BE2C (cell line): ENCODE data around the gene BICRA.

ENCODE experiments used
- DNase-seq: peaks from one replicate; pipeline ENCODE4 v3.0.0-alpha.2; 2020
- H3K27me3 ChIP-seq: fragments of 250-450 bp; sonication (Bioruptor Pico); 2 replicates; pipeline ENCODE4 v1.5.1; 2020; ENCODE audit warnings: mild to moderate bottlenecking
- H3K36me3 ChIP-seq: fragments of 250-450 bp; sonication (Bioruptor Pico); 2 replicates; pipeline ENCODE4 v1.5.1; 2020; ENCODE audit warnings: mild to moderate bottlenecking
- H3K4me1 ChIP-seq: fragments of 250-450 bp; sonication (Bioruptor Pico); 2 replicates; pipeline ENCODE4 v1.5.1; 2020
- H3K4me3 ChIP-seq: 2 replicates; pipeline ENCODE4 v1.5.1; 2011; ENCODE audit warnings: low read depth, low read length
- H3K9me3 ChIP-seq: fragments of 250-450 bp; sonication (Bioruptor Pico); 2 replicates; pipeline ENCODE4 v1.5.1; 2020
- CTCF ChIP-seq: IDR thresholded peaks from 2 replicates; pipeline ENCODE4 v1.5.1; 2012; ENCODE audit warnings: mild to moderate bottlenecking, low read depth, low read length

BICRA gene

GRCh38 chr19:47701717-47702552, 93.0 kb downstream of the BICRA start:
- no peak for DNase-seq
- no peaks in the 10 kb centered on the region for H3K4me1 ChIP-seq
- TF ChIP-seq CTCF, result no peak

GRCh38 chr19:47702671-47703070, 93.7 kb downstream of the BICRA start:
- Histone ChIP-seq H3K36me3 (peaks cover 11% of the 10 kb centered on the region; the same call in 1 of the 2 replicates), H3K27me3 (no peaks in the 10 kb centered on the region), H3K4me3 (no peak overlapping the region), H3K9me3 (no peaks in the 10 kb centered on the region), H3K4me1 (no peaks in the 10 kb centered on the region)
- no peak for TF ChIP-seq CTCF
- DNase-seq, result no peak

More at GRCh38 chr19:47701717-47702552, 93.0 kb downstream of the BICRA start:
- H3K9me3 ChIP-seq, result no peaks in the 10 kb centered on the region
- H3K27me3 ChIP-seq, result no peaks in the 10 kb centered on the region
- no peak overlapping the region for H3K4me3 ChIP-seq
- peaks cover 11% of the 10 kb centered on the region; the same call in 1 of the 2 replicates for H3K36me3 ChIP-seq

- no peaks in the 10 kb centered on the region for H3K9me3 ChIP-seq
- DNase-seq, result no peak
- no peaks in the 10 kb centered on the region for H3K27me3 ChIP-seq
- H3K4me1 ChIP-seq, result no peaks in the 10 kb centered on the region
- H3K36me3 ChIP-seq, result peaks cover 11% of the 10 kb centered on the region; the same call in 1 of the 2 replicates
- no peak overlapping the region for H3K4me3 ChIP-seq
- TF ChIP-seq CTCF, result no peak
Observed at GRCh38 chr19:47703301-47703700, 94.4 kb downstream of the BICRA start.

- no peaks in the 10 kb centered on the region for H3K27me3 ChIP-seq
- H3K4me3 ChIP-seq, result no peak overlapping the region
- no peak for TF ChIP-seq CTCF
- H3K9me3 ChIP-seq, result no peaks in the 10 kb centered on the region
- no peak for DNase-seq
- H3K36me3 ChIP-seq, result peaks cover 6% of the 10 kb centered on the region; the same call in 1 of the 2 replicates
- H3K4me1 ChIP-seq, result no peaks in the 10 kb centered on the region
Observed at GRCh38 chr19:47704024-47704423, 95.1 kb downstream of the BICRA start.

GRCh38 chr19:47704656-47705055, 95.7 kb downstream of the BICRA start:
- no peak for TF ChIP-seq CTCF
- no peaks in the 10 kb centered on the region for H3K4me1 ChIP-seq
- H3K27me3 ChIP-seq, result no peaks in the 10 kb centered on the region
- H3K36me3 ChIP-seq, result peaks cover 4% of the 10 kb centered on the region; the same call in 1 of the 2 replicates
- no peaks in the 10 kb centered on the region for H3K9me3 ChIP-seq
- DNase-seq, result no peak
- no peak overlapping the region for H3K4me3 ChIP-seq
